SK-N-SH (cell line): ENCODE measurements around the gene TECTB. TPM values are rescaled to one million over a fixed set of nuclear protein-coding genes. Genes with fewer than 3 reads are reported as not detected.

ENCODE experiments used
- CTCF ChIA-PET: fragments of 300-600, 350-600 bp; formaldehyde crosslinking; extraction: SDS; loops from one replicate; lab custom pipeline; 2021; lab: Yijun Ruan, JAX
- POLR2A ChIA-PET: fragments of 350-600 bp; sonication (Branson Sonifier 250); formaldehyde crosslinking; extraction: SDS; loops from one replicate; lab custom pipeline; 2020; ENCODE audit warnings: antibody characterized with exemption, inconsistent platforms; lab: Yijun Ruan, JAX
- DNase-seq: peaks from one replicate; pipeline ENCODE4 v3.0.0; 2012
- H2AFZ ChIP-seq: fragments of 200-600 bp; sonication (generic); 2 replicates; pipeline ENCODE4 v1.8.1; 2016; ENCODE audit warnings: antibody characterized with exemption, mild to moderate bottlenecking, low read depth
- H3F3A ChIP-seq: fragments of 200-600 bp; sonication (generic); replicated peaks from 2 replicates; pipeline ENCODE3; 2016; ENCODE audit warnings: antibody characterized with exemption, mild to moderate bottlenecking; ENCODE audit not compliant: insufficient read depth
- H3K27ac ChIP-seq, 2 experiments: fragments of 200-500 bp in 1 of 2; fragments of 200-600 bp in 1 of 2; sonication (Bioruptor generic) in 1 of 2; sonication (generic), shearing (Covaris generic) in 1 of 2; 2 replicates each; pipeline versions ENCODE4 v1.5.1 to v1.6.1; 2014 to 2016; ENCODE audit warnings: low read depth in 2 of 2, inconsistent platforms in 1 of 2, low read length in 1 of 2, mild to moderate bottlenecking in 1 of 2, mixed read lengths in 1 of 2
- H3K27me3 ChIP-seq: fragments of 200-600 bp; sonication (generic), shearing (Covaris generic); 2 replicates; pipeline ENCODE4 v1.6.1; 2016; ENCODE audit warnings: mixed run types; ENCODE audit not compliant: insufficient read depth
- H3K36me3 ChIP-seq, 2 experiments: fragments of 200-500 bp in 1 of 2; fragments of 200-600 bp in 1 of 2; sonication (Bioruptor generic) in 1 of 2; sonication (generic) in 1 of 2; replicated peaks in 1 of 2; 2 replicates each; pipeline versions ENCODE3 to v1.5.1; 2014 to 2016; ENCODE audit warnings: low read length in 1 of 2, mild to moderate bottlenecking in 1 of 2; ENCODE audit not compliant: insufficient read depth in 2 of 2, control insufficient read depth in 1 of 2
- H3K4me1 ChIP-seq, 2 experiments: fragments of 200-500 bp in 1 of 2; fragments of 200-600 bp in 1 of 2; sonication (Bioruptor generic) in 1 of 2; sonication (generic), shearing (Covaris generic) in 1 of 2; 2 replicates each; pipeline versions ENCODE4 v1.5.1 to v1.6.1; 2014 to 2016; ENCODE audit warnings: low read depth in 1 of 2, low read length in 1 of 2, mixed run types in 1 of 2; ENCODE audit not compliant: insufficient read depth in 2 of 2, control insufficient read depth in 1 of 2
- H3K4me2 ChIP-seq: fragments of 200-600 bp; sonication (generic), shearing (Covaris generic); 2 replicates; pipeline ENCODE4 v1.6.1; 2017; ENCODE audit warnings: mixed run types
- H3K4me3 ChIP-seq, 2 experiments: fragments of 200-500 bp in 1 of 2; fragments of 200-600 bp in 1 of 2; sonication (Bioruptor generic) in 1 of 2; sonication (generic), shearing (Covaris generic) in 1 of 2; 2 replicates each; pipeline versions ENCODE4 v1.5.1 to v1.8.1; 2014 to 2016; ENCODE audit warnings: low read depth in 2 of 2, inconsistent platforms in 1 of 2, low read length in 1 of 2, mild to moderate bottlenecking in 1 of 2, mixed read lengths in 1 of 2, moderate library complexity in 1 of 2
- H3K79me2 ChIP-seq: fragments of 200-600 bp; sonication (generic); 2 replicates; pipeline ENCODE4 v1.8.1; 2017; ENCODE audit warnings: mild to moderate bottlenecking; ENCODE audit not compliant: insufficient read depth
- H3K9ac ChIP-seq: fragments of 200-600 bp; sonication (generic); 2 replicates; pipeline ENCODE4 v1.6.1; 2017; ENCODE audit warnings: mixed run types
- H3K9me2 ChIP-seq: fragments of 200-600 bp; sonication (generic); 2 replicates; pipeline ENCODE4 v1.6.1; 2017; ENCODE audit warnings: mixed run types
- H3K9me3 ChIP-seq: fragments of 200-600 bp; sonication (generic); 2 replicates; pipeline ENCODE4 v1.6.1; 2017; ENCODE audit warnings: mixed run types, mild to moderate bottlenecking, moderate library complexity
- H4K20me1 ChIP-seq: fragments of 200-600 bp; sonication (generic); 2 replicates; pipeline ENCODE4 v1.6.1; 2017; ENCODE audit warnings: mild to moderate bottlenecking, mixed run types; ENCODE audit not compliant: insufficient read depth
- CHD2 ChIP-seq: fragments of 150-350 bp; IDR thresholded peaks from 2 replicates; pipeline ENCODE4 v1.6.1; 2018; ENCODE audit warnings: low read length; ENCODE audit not compliant: partially characterized antibody
- ELF1 ChIP-seq: IDR thresholded peaks from 2 replicates; pipeline ENCODE4 v1.4.0; 2012
- EP300 ChIP-seq, 2 experiments: IDR thresholded peaks; 2 replicates each; pipeline versions ENCODE4 v1.4.0 to v1.6.1; 2012; ENCODE audit warnings: borderline replicate concordance in 1 of 2, low read depth in 1 of 2, low read length in 1 of 2
- FOSL2 ChIP-seq: IDR thresholded peaks from 2 replicates; pipeline ENCODE4 v1.4.0; 2012; ENCODE audit warnings: low read depth, mild to moderate bottlenecking, moderate library complexity, borderline replicate concordance
- GABPA ChIP-seq: IDR thresholded peaks from 2 replicates; pipeline ENCODE4 v1.4.0; 2012; ENCODE audit warnings: low read depth, mild to moderate bottlenecking
- JUND ChIP-seq: IDR thresholded peaks from 2 replicates; pipeline ENCODE4 v1.4.0; 2012
- RAD21 ChIP-seq: IDR thresholded peaks from 2 replicates; pipeline ENCODE4 v1.6.1; 2012; ENCODE audit warnings: mild to moderate bottlenecking, low read length
- RCOR1 ChIP-seq: fragments of 150-350 bp; IDR thresholded peaks from 2 replicates; pipeline ENCODE4 v1.6.1; 2017; ENCODE audit warnings: antibody characterized with exemption, low read length
- RFX5 ChIP-seq: IDR thresholded peaks from 2 replicates; pipeline ENCODE4 v1.6.1; 2012; ENCODE audit warnings: mild to moderate bottlenecking, improper control_type of control experiment, low read length
- SIN3A ChIP-seq: IDR thresholded peaks from 2 replicates; pipeline ENCODE4 v1.6.1; 2012; ENCODE audit warnings: low read depth, mild to moderate bottlenecking, low read length, moderate library complexity, borderline replicate concordance
- SMC3 ChIP-seq: IDR thresholded peaks from 2 replicates; pipeline ENCODE4 v1.6.1; 2012; ENCODE audit warnings: low read depth, low read length, improper control_type of control experiment
- TAF1 ChIP-seq: IDR thresholded peaks from 2 replicates; pipeline ENCODE4 v1.6.1; 2012; ENCODE audit warnings: low read depth, mild to moderate bottlenecking, low read length, moderate library complexity, borderline replicate concordance
- TCF12 ChIP-seq: IDR thresholded peaks from 2 replicates; pipeline ENCODE4 v1.4.0; 2012
- TEAD4 ChIP-seq: IDR thresholded peaks from 2 replicates; pipeline ENCODE4 v1.4.0; 2012; ENCODE audit warnings: mild to moderate bottlenecking, borderline replicate concordance; ENCODE audit not compliant: insufficient read depth
- YY1 ChIP-seq: IDR thresholded peaks from 2 replicates; pipeline ENCODE4 v1.4.0; 2012; ENCODE audit warnings: low read depth, mild to moderate bottlenecking
- WGBS: methylation state at CpG from one replicate; pipeline ENCODE4 v1.1.6; 2017; ENCODE audit warnings: low lambda C conversion rate; 5-methylcytosine and 5-hydroxymethylcytosine counted together
- polyA plus RNA-seq, 3 experiments: library from polyadenylated mRNA; depleted of rRNA; stranded (reverse); fragments of >200 nt; gene quantifications; 2 replicates each; pipeline ENCODE4 v1.2.3, GENCODE V29; 2012
- TF ChIP-seq, protein P1 (sequence below): fragments of 150-350 bp; IDR thresholded peaks from 2 replicates; pipeline ENCODE4 v1.6.1; 2016; ENCODE audit warnings: mild to moderate bottlenecking, low read depth, low read length
- TF ChIP-seq, protein P2 (sequence below): fragments of 200-600 bp; sonication (generic); IDR thresholded peaks from 2 replicates; pipeline ENCODE4 v1.6.1; 2017; ENCODE audit warnings: antibody characterized with exemption, mild to moderate bottlenecking, moderate library complexity
- TF ChIP-seq, protein P3 (sequence below): IDR thresholded peaks from 2 replicates; pipeline ENCODE4 v1.4.0; 2012; ENCODE audit warnings: low read depth, borderline replicate concordance
- TF ChIP-seq, protein P4 (sequence below): IDR thresholded peaks from 2 replicates; pipeline ENCODE4 v1.4.0; 2012; ENCODE audit warnings: low read depth

TECTB gene
- polyA plus RNA-seq, 1 of the 3 experiments (the other 2 are of a cell fraction): not detected

DNA sequence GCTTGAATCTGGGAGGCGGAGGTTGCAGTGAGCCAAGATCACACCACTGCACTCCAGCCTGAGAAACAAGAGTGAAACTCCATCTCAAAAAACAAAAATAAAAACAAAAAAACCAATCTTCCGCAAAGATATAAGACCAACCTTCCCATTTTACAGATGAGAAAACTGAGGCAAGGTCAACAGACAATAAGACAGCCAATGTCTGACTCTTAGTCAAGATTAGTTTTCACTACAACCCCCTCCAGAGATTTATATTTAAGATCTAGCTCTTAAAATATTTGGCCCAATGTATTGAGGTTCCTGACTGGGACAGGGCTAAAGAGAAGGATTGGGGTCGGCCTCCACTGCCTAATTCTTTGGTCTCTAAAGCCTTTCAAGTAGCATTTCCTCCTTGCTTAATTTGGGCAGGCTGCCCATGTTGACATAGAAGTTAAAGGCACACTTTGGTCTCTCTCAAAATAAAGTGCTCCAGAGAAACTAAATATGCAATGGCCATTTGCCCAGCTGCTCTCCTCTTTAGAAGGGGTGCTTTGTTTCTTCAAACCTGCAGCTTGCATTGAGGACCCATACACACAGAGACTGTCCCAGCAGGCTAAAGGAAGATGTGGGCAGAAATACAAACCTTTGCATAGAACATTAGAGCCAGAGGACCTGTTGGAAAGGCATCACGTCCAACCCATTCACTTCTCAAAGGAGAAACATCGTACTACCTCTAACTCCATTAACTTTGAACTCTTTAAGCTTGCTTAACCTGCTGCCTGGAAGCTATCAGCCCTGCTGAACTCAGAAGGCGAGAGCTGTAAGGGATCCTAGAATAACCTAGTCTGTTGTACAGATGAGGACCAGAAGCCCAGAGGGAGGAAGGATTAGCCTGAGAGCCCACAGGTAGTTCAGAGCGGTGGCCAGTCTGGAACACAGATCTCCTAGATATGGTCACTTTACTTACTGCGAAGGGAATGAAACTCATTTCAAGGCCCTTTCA lies 3.9 kb downstream of the TECTB start:
- Histone ChIP-seq H3K27me3 (no peaks in the 10 kb centered on the region), H3K9me3 (no peaks in the 10 kb centered on the region), H2AFZ (no peak overlapping the region), H3K4me1 (no peaks in the 10 kb centered on the region; a peak in 1 of 4 replicates), H3K9me2 (no peaks in the 10 kb centered on the region), H3K4me3 (no peak overlapping the region), H3K36me3 (no peaks in the 10 kb centered on the region), H3K79me2 (no peaks in the 10 kb centered on the region), H3K4me2 (no peak overlapping the region), H3K27ac (no peak overlapping the region), H3F3A (no peaks in the 10 kb centered on the region), H4K20me1 (no peaks in the 10 kb centered on the region), H3K9ac (no peak overlapping the region)
- 45% methylated on average over 8 of the region's 8 CpGs for whole genome bisulfite sequencing
- TF ChIP-seq RFX5 (no peak), EP300 (IDR thresholded peaks at IDR 0.05; ENCODE audit: borderline replicate concordance in 1 of 2, low read depth in 1 of 2, low read length in 1 of 2) (no peak), CHD2 (no peak), TCF12 (no peak), ELF1 (no peak), YY1 (no peak), SMC3 (no peak), GABPA (no peak), TEAD4 (no peak), JUND (no peak), RCOR1 (no peak), TAF1 (no peak), FOSL2 (no peak), RAD21 (no peak), SIN3A (no peak)
- TF ChIP-seq, protein P1, sequence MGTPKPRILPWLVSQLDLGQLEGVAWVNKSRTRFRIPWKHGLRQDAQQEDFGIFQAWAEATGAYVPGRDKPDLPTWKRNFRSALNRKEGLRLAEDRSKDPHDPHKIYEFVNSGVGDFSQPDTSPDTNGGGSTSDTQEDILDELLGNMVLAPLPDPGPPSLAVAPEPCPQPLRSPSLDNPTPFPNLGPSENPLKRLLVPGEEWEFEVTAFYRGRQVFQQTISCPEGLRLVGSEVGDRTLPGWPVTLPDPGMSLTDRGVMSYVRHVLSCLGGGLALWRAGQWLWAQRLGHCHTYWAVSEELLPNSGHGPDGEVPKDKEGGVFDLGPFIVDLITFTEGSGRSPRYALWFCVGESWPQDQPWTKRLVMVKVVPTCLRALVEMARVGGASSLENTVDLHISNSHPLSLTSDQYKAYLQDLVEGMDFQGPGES: no peak
- TF ChIP-seq, protein P2, sequence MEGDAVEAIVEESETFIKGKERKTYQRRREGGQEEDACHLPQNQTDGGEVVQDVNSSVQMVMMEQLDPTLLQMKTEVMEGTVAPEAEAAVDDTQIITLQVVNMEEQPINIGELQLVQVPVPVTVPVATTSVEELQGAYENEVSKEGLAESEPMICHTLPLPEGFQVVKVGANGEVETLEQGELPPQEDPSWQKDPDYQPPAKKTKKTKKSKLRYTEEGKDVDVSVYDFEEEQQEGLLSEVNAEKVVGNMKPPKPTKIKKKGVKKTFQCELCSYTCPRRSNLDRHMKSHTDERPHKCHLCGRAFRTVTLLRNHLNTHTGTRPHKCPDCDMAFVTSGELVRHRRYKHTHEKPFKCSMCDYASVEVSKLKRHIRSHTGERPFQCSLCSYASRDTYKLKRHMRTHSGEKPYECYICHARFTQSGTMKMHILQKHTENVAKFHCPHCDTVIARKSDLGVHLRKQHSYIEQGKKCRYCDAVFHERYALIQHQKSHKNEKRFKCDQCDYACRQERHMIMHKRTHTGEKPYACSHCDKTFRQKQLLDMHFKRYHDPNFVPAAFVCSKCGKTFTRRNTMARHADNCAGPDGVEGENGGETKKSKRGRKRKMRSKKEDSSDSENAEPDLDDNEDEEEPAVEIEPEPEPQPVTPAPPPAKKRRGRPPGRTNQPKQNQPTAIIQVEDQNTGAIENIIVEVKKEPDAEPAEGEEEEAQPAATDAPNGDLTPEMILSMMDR: no peak
- TF ChIP-seq, protein P3, sequence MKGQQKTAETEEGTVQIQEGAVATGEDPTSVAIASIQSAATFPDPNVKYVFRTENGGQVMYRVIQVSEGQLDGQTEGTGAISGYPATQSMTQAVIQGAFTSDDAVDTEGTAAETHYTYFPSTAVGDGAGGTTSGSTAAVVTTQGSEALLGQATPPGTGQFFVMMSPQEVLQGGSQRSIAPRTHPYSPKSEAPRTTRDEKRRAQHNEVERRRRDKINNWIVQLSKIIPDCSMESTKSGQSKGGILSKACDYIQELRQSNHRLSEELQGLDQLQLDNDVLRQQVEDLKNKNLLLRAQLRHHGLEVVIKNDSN: no peak
- TF ChIP-seq, protein P4, sequence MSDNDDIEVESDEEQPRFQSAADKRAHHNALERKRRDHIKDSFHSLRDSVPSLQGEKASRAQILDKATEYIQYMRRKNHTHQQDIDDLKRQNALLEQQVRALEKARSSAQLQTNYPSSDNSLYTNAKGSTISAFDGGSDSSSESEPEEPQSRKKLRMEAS: no peak
- POLR2A ChIA-PET: no interaction called here
- DNase-seq: no peak
- CTCF ChIA-PET: no interaction called here
